Caco-2 (cell line): ENCODE data around the gene NAT9. TPM values are rescaled to one million over a fixed set of nuclear protein-coding genes. Genes with fewer than 3 reads are reported as not detected.

Experiments
- BruUV-seq: library from RNA; stranded (reverse); fragments of 400-500 nt; replicated peaks from 2 replicates; lab custom pipeline; 2021; lab: Mats Ljungman, UMichigan
- CTCF ChIA-PET: fragments of 300-600 bp; sonication (Branson Sonifier 250); formaldehyde crosslinking; loops from one replicate; lab custom pipeline; 2022; ENCODE audit warnings: antibody characterized with exemption; lab: Charles Lee
- POLR2A ChIA-PET: fragments of 300-600 bp; sonication (Branson Sonifier 250); formaldehyde crosslinking; loops from one replicate; lab custom pipeline; 2022; ENCODE audit warnings: antibody characterized with exemption; lab: Charles Lee
- DNase-seq, 2 experiments: peaks; one replicate each; pipeline versions ENCODE4 v3.0.0 to v3.0.0-alpha.2; 2020 to 2022
- H3K27me3 ChIP-seq: replicated peaks from 2 replicates; pipeline ENCODE4 v1.6.0; 2011; ENCODE audit warnings: low read length; ENCODE audit not compliant: control insufficient read depth, insufficient read depth
- H3K36me3 ChIP-seq: 2 replicates; pipeline ENCODE4 v1.5.1; 2011; ENCODE audit warnings: low read length; ENCODE audit not compliant: control insufficient read depth, insufficient read depth
- H3K4me1 ChIP-seq: fragments of 250-450 bp; sonication (Bioruptor Pico); 2 replicates; pipeline ENCODE4 v1.5.1; 2020; ENCODE audit warnings: mild to moderate bottlenecking
- H3K4me3 ChIP-seq: 2 replicates; pipeline ENCODE4 v1.5.1; 2011; ENCODE audit warnings: low read depth, mild to moderate bottlenecking, control low read depth, low read length
- H3K9me3 ChIP-seq: fragments of 250-450 bp; sonication (Bioruptor Pico); 2 replicates; pipeline ENCODE4 v1.5.1; 2020; ENCODE audit warnings: mild to moderate bottlenecking, moderate library complexity
- H3K27ac Mint-ChIP-seq: one replicate; pipeline ENCODE4 v1.8.0; 2022; ENCODE audit warnings: mixed read lengths; ENCODE audit not compliant: unreplicated experiment
- H3K27me3 Mint-ChIP-seq: one replicate; pipeline ENCODE4 v1.8.0; 2022; ENCODE audit warnings: mixed read lengths; ENCODE audit not compliant: insufficient read depth, unreplicated experiment
- H3K36me3 Mint-ChIP-seq: one replicate; pipeline ENCODE4 v1.8.0; 2022; ENCODE audit warnings: mild to moderate bottlenecking, mixed read lengths; ENCODE audit not compliant: insufficient read depth, unreplicated experiment
- H3K4me1 Mint-ChIP-seq: one replicate; pipeline ENCODE4 v1.8.0; 2022; ENCODE audit warnings: low read depth, mixed read lengths; ENCODE audit not compliant: unreplicated experiment
- H3K4me3 Mint-ChIP-seq: one replicate; pipeline ENCODE4 v1.8.0; 2022; ENCODE audit warnings: mild to moderate bottlenecking, moderate library complexity, mixed read lengths; ENCODE audit not compliant: unreplicated experiment
- H3K9me3 Mint-ChIP-seq: one replicate; pipeline ENCODE4 v1.8.0; 2022; ENCODE audit warnings: mixed read lengths; ENCODE audit not compliant: unreplicated experiment
- intact Hi-C: fragments of 100-400 bp; cut with micrococcal nuclease; formaldehyde crosslinking; loops from one replicate; pipeline ENCODE4 v1.10.0; 2022; ENCODE audit not compliant: unreplicated experiment
- total RNA-seq: library from RNA; stranded (reverse); gene quantifications from 2 replicates; pipeline ENCODE4 v1.2.3, GENCODE V29; 2022
- TF ChIP-seq, protein P1 (sequence below), 2 experiments: fragments of 200-600 bp in 1 of 2; IDR thresholded peaks; 1 replicate in 1 of 2; 2 replicates in 1 of 2; pipeline versions ENCODE4 v1.5.1 to v1.8.0; 2011 to 2022; ENCODE audit warnings: antibody characterized with exemption in 1 of 2, control low read depth in 1 of 2, inconsistent platforms in 1 of 2, low read depth in 1 of 2, low read length in 1 of 2, mild to moderate bottlenecking in 1 of 2, moderate library complexity in 1 of 2; ENCODE audit not compliant: insufficient read depth in 1 of 2, severe bottlenecking in 1 of 2, unreplicated experiment in 1 of 2

The NAT9 gene
- total RNA-seq, 1 experiment from 2014 or later, result 84.5 TPM

- Mint-ChIP-seq H3K4me3 (no peak overlapping the region), H3K27ac (no peak overlapping the region), H3K27me3 (no peaks in the 10 kb centered on the region), H3K9me3 (no peaks in the 10 kb centered on the region), H3K36me3 (peaks cover 4% of the 10 kb centered on the region), H3K4me1 (no peaks in the 10 kb centered on the region)
- ChIA-PET POLR2A (no interaction called here), CTCF (no interaction called here)
- DNase-seq, result no peak
- intact Hi-C loops, result no loop called here
- no peaks in the 10 kb centered on the region for H3K27me3 ChIP-seq
- BruUV-seq, result no TSS peak
- TF ChIP-seq, protein P1, sequence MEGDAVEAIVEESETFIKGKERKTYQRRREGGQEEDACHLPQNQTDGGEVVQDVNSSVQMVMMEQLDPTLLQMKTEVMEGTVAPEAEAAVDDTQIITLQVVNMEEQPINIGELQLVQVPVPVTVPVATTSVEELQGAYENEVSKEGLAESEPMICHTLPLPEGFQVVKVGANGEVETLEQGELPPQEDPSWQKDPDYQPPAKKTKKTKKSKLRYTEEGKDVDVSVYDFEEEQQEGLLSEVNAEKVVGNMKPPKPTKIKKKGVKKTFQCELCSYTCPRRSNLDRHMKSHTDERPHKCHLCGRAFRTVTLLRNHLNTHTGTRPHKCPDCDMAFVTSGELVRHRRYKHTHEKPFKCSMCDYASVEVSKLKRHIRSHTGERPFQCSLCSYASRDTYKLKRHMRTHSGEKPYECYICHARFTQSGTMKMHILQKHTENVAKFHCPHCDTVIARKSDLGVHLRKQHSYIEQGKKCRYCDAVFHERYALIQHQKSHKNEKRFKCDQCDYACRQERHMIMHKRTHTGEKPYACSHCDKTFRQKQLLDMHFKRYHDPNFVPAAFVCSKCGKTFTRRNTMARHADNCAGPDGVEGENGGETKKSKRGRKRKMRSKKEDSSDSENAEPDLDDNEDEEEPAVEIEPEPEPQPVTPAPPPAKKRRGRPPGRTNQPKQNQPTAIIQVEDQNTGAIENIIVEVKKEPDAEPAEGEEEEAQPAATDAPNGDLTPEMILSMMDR (IDR thresholded peaks at IDR 0.05; ENCODE audit: insufficient read depth in 1 of 2, low read depth in 1 of 2, low read length in 1 of 2, severe bottlenecking in 1 of 2, unreplicated experiment in 1 of 2), result no peak
- H3K4me1 ChIP-seq, result no peaks in the 10 kb centered on the region
- peaks cover 2% of the 10 kb centered on the region; the same call in 1 of the 2 replicates for H3K36me3 ChIP-seq
- no peak overlapping the region for H3K4me3 ChIP-seq
- no peaks in the 10 kb centered on the region for H3K9me3 ChIP-seq
These were observed 27.3 kb upstream of the NAT9 start for GRCh38 chr17:74803388-74803930.

- Histone ChIP-seq H3K4me1 (no peaks in the 10 kb centered on the region), H3K36me3 (peaks cover 2% of the 10 kb centered on the region; the same call in 1 of the 2 replicates), H3K27me3 (no peaks in the 10 kb centered on the region), H3K4me3 (no peak overlapping the region), H3K9me3 (no peaks in the 10 kb centered on the region)
- intact Hi-C loops, result no loop called here
- no TSS peak for BruUV-seq
- POLR2A ChIA-PET, result no interaction called here
- no peak overlapping the region for H3K4me3 Mint-ChIP-seq
- CTCF ChIA-PET, result interaction anchor here (0.5 kb wide), 1 partner anchor 65 kb away, joined by 3 read pairs; no protein-coding TSS in a partner anchor
- TF ChIP-seq, protein P1 (IDR thresholded peaks at IDR 0.05; ENCODE audit: insufficient read depth in 1 of 2, low read depth in 1 of 2, low read length in 1 of 2, severe bottlenecking in 1 of 2, unreplicated experiment in 1 of 2), result no peak
- no peak for DNase-seq
- H3K36me3 Mint-ChIP-seq, result peaks cover 9% of the 10 kb centered on the region
- no peaks in the 10 kb centered on the region for H3K27me3 Mint-ChIP-seq
- no peaks in the 10 kb centered on the region for H3K4me1 Mint-ChIP-seq
- H3K27ac Mint-ChIP-seq, result peak overlapping the region; percentile 65
- no peaks in the 10 kb centered on the region for H3K9me3 Mint-ChIP-seq
These were observed 25.8 kb upstream of the NAT9 start for GRCh38 chr17:74801896-74802295.

- Histone ChIP-seq H3K27me3 (no peaks in the 10 kb centered on the region), H3K4me1 (no peaks in the 10 kb centered on the region), H3K9me3 (no peaks in the 10 kb centered on the region), H3K36me3 (peaks cover 2% of the 10 kb centered on the region; the same call in 1 of the 2 replicates), H3K4me3 (no peak overlapping the region)
- no peak overlapping the region for H3K4me3 Mint-ChIP-seq
- H3K9me3 Mint-ChIP-seq, result no peaks in the 10 kb centered on the region
- intact Hi-C loops, result no loop called here
- H3K27me3 Mint-ChIP-seq, result no peaks in the 10 kb centered on the region
- no peak overlapping the region for H3K27ac Mint-ChIP-seq
- BruUV-seq, result no TSS peak
- no peaks in the 10 kb centered on the region for H3K4me1 Mint-ChIP-seq
- TF ChIP-seq, protein P1 (IDR thresholded peaks at IDR 0.05; ENCODE audit: insufficient read depth in 1 of 2, low read depth in 1 of 2, low read length in 1 of 2, severe bottlenecking in 1 of 2, unreplicated experiment in 1 of 2), result no peak
- DNase-seq, result no peak
- POLR2A ChIA-PET, result no interaction called here
- CTCF ChIA-PET, result no interaction called here
- H3K36me3 Mint-ChIP-seq, result peaks cover 9% of the 10 kb centered on the region
These were observed 24.4 kb upstream of the NAT9 start for GRCh38 chr17:74800531-74800930.
